HepG2 (cell line): ENCODE results near the gene IL22. TPM values are rescaled to one million over a fixed set of nuclear protein-coding genes. Genes with fewer than 3 reads are reported as not detected.

Source experiments
- ATAC-seq: fragments of 200-7000 bp; cut with Tn5 transposase; 3 replicates; pipeline ENCODE4 v1.9.1; 2020; ENCODE audit warnings: mild to moderate bottlenecking, moderate library complexity
- BruUV-seq: library from RNA; stranded (reverse); fragments of 400-500 nt; replicated peaks from 2 replicates; lab custom pipeline; 2021; lab: Mats Ljungman, UMichigan
- CTCF ChIA-PET: fragments of 300-600 bp; formaldehyde crosslinking; extraction: SDS; loops from one replicate; lab custom pipeline; 2021; ENCODE audit warnings: low total read pairs, inconsistent platforms, low intra/inter-chr PET ratio; lab: Yijun Ruan, JAX
- POLR2A ChIA-PET: fragments of 350-600 bp; sonication (Branson Sonifier 250); formaldehyde crosslinking; loops from one replicate; lab custom pipeline; 2020; ENCODE audit warnings: antibody characterized with exemption, inconsistent platforms; lab: Yijun Ruan, JAX
- DNase-seq: peaks from one replicate; pipeline ENCODE4 v3.0.0-alpha.2; 2015; ENCODE audit warnings: low spot score
- FAIRE-seq: peaks from 3 replicates; lab custom pipeline; 2011; peaks lifted over from hg19 to GRCh38; lab: Jason Lieb, UNC
- H2AFZ ChIP-seq: one replicate; pipeline ENCODE4 v1.6.1; 2011; ENCODE audit warnings: low read length, inconsistent platforms
- H3K27ac ChIP-seq: fragments of 300-600 bp; 3 replicates; pipeline ENCODE4 v1.8.0; 2011; ENCODE audit warnings: mixed run types, mild to moderate bottlenecking, mixed read lengths, low read length, inconsistent platforms; ENCODE audit not compliant: insufficient read depth; ENCODE audit errors: extremely low read length
- H3K27me3 ChIP-seq, 2 experiments: fragments of 200-600 bp in 1 of 2; 2 replicates in 1 of 2; 3 replicates in 1 of 2; pipeline versions ENCODE4 v1.6.0 to v1.8.0; 2011; ENCODE audit warnings: low read length in 2 of 2, mild to moderate bottlenecking in 2 of 2, moderate library complexity in 2 of 2, inconsistent platforms in 1 of 2; ENCODE audit not compliant: insufficient read depth in 2 of 2, control insufficient read depth in 1 of 2
- H3K36me3 ChIP-seq, 2 experiments: fragments of 200-600 bp in 1 of 2; replicated peaks in 1 of 2; 2 replicates in 1 of 2; 3 replicates in 1 of 2; pipeline versions ENCODE4 v1.5.1 to v1.8.0; 2011; ENCODE audit warnings: low read length in 2 of 2, inconsistent platforms in 1 of 2; ENCODE audit not compliant: insufficient read depth in 2 of 2, control insufficient read depth in 1 of 2
- H3K4me1 ChIP-seq: 2 replicates; pipeline ENCODE4 v1.5.1; 2012; ENCODE audit warnings: low read length, inconsistent platforms; ENCODE audit not compliant: insufficient read depth
- H3K4me2 ChIP-seq: 2 replicates; pipeline ENCODE4 v1.6.0; 2011; ENCODE audit warnings: low read depth, low read length, inconsistent platforms
- H3K4me3 ChIP-seq, 3 experiments: fragments of 200-600 bp in 1 of 3; sonication (generic), shearing (Covaris generic) in 1 of 3; replicated peaks in 1 of 3; 2 replicates each; pipeline ENCODE4 v1.5.1; 2011 to 2016; ENCODE audit warnings: low read length in 3 of 3, inconsistent platforms in 2 of 3, low read depth in 2 of 3, mild to moderate bottlenecking in 2 of 3, control low read depth in 1 of 3, mixed read lengths in 1 of 3; ENCODE audit not compliant: insufficient read depth in 1 of 3
- H3K79me2 ChIP-seq: one replicate; pipeline ENCODE4 v1.6.1; 2011; ENCODE audit warnings: low read length, inconsistent platforms; ENCODE audit not compliant: insufficient read depth
- H3K9ac ChIP-seq: 2 replicates; pipeline ENCODE4 v1.6.0; 2011; ENCODE audit warnings: mild to moderate bottlenecking, low read depth, low read length, inconsistent platforms; ENCODE audit not compliant: insufficient read depth
- H3K9me3 ChIP-seq: 2 replicates; pipeline ENCODE4 v1.5.1; 2012; ENCODE audit warnings: mild to moderate bottlenecking, low read length
- H4K20me1 ChIP-seq: 2 replicates; pipeline ENCODE4 v1.6.0; 2011; ENCODE audit warnings: inconsistent platforms, mild to moderate bottlenecking, low read length, moderate library complexity; ENCODE audit not compliant: insufficient read depth
- IKZF4 ChIP-seq: sonication (generic); formaldehyde crosslinking; IDR thresholded peaks from 2 replicates; pipeline ENCODE4 v1.5.1; 2020; ENCODE audit warnings: borderline replicate concordance, mild to moderate bottlenecking, low read depth, missing genetic modification reagents; ENCODE audit errors: not compliant biosample characterization
- NR2F2 ChIP-seq: IDR thresholded peaks from 2 replicates; pipeline ENCODE4 v1.6.1; 2012; ENCODE audit warnings: low read depth, inconsistent platforms, borderline replicate concordance
- WGBS: methylation state at CpG from one replicate; pipeline ENCODE4 v1.1.6; 2017; ENCODE audit warnings: low lambda C conversion rate; 5-methylcytosine and 5-hydroxymethylcytosine counted together
- in situ Hi-C: cut with HindIII; loops from 2 replicates; pipeline ENCODE4 v1.10.0; 2017; ENCODE audit warnings: low pct_unique_long_range_greater_than_20kb; ENCODE audit not compliant: extremely low pct_ligation_motif_present
- intact Hi-C: fragments of 100-400 bp; cut with micrococcal nuclease; formaldehyde crosslinking; loops from one replicate; pipeline ENCODE4 v1.10.0; 2022; ENCODE audit not compliant: unreplicated experiment
- polyA plus RNA-seq, 8 experiments: library from polyadenylated mRNA; depleted of rRNA in 3 of 8; stranded (reverse) in 7 of 8; unstranded in 1 of 8; fragments of >200 nt; fragmentation: Illumina TruSeq in 4 of 8; extraction: Trizol in 4 of 8; gene quantifications; 2 replicates each; pipeline versions ENCODE4 v1.2.1 to v1.2.3, GENCODE V29; 2011 to 2016; ENCODE audit warnings: low read depth in 4 of 8, missing spikeins in 1 of 8, mixed read lengths in 1 of 8; ENCODE audit not compliant: insufficient read depth in 1 of 8
- total RNA-seq, 5 experiments: library from RNA; depleted of rRNA; stranded (reverse); fragments of >200 nt; fragmentation: Illumina TruSeq; extraction: Trizol; gene quantifications; 2 replicates each; pipeline ENCODE4 v1.2.3, GENCODE V29; 2016; ENCODE audit warnings: low read depth in 1 of 5
- TF ChIP-seq, protein P1 (sequence below): sonication (generic); formaldehyde crosslinking; IDR thresholded peaks from 2 replicates; pipeline ENCODE4 v1.8.0; 2022; ENCODE audit warnings: mild to moderate bottlenecking, missing genetic modification reagents; ENCODE audit not compliant: insufficient replicate concordance
- TF ChIP-seq, protein P2 (sequence below): sonication (generic); formaldehyde crosslinking; IDR thresholded peaks from 2 replicates; pipeline ENCODE4 v1.4.0; 2020; ENCODE audit warnings: missing genetic modification reagents

The IL22 gene
- total and polyA plus RNA-seq, 2 of the 13 experiments (the other 11 are each of a cell fraction or from before 2014, with no cell fraction given), result not detected

DNA sequence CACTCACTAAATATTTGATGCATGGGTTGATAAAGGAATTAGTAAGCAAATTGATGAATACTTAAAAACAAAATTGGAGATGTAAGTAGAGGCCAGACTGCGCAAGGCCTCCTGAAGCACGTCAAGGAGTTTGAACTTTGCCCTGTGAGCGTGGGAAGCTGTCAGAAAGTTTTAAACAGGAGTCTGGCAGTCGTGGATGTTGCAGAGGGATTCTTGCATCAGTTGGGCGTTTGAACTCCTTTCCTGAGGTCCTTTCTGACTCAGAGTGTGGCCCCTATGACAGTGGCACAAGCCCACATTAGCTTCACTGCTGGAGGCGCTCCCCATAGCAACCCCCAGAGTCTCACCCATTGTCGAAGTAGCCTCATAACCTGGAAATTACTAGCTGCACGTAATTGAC, 17.9 kb upstream of the IL22 start:
- H4K20me1 ChIP-seq, result no peaks in the 10 kb centered on the region
- in situ Hi-C loops, result no loop called here
- 13% methylated on average over 8 of the region's 8 CpGs for WGBS
- H3K79me2 ChIP-seq, result no peaks in the 10 kb centered on the region
- H3K9ac ChIP-seq, result no peak overlapping the region
- BruUV-seq, result no TSS peak
- no peak for TF ChIP-seq NR2F2
- TF ChIP-seq, protein P1, sequence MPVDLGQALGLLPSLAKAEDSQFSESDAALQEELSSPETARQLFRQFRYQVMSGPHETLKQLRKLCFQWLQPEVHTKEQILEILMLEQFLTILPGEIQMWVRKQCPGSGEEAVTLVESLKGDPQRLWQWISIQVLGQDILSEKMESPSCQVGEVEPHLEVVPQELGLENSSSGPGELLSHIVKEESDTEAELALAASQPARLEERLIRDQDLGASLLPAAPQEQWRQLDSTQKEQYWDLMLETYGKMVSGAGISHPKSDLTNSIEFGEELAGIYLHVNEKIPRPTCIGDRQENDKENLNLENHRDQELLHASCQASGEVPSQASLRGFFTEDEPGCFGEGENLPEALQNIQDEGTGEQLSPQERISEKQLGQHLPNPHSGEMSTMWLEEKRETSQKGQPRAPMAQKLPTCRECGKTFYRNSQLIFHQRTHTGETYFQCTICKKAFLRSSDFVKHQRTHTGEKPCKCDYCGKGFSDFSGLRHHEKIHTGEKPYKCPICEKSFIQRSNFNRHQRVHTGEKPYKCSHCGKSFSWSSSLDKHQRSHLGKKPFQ (CRISPR knock-in tag), result no peak
- TF ChIP-seq, protein P2, sequence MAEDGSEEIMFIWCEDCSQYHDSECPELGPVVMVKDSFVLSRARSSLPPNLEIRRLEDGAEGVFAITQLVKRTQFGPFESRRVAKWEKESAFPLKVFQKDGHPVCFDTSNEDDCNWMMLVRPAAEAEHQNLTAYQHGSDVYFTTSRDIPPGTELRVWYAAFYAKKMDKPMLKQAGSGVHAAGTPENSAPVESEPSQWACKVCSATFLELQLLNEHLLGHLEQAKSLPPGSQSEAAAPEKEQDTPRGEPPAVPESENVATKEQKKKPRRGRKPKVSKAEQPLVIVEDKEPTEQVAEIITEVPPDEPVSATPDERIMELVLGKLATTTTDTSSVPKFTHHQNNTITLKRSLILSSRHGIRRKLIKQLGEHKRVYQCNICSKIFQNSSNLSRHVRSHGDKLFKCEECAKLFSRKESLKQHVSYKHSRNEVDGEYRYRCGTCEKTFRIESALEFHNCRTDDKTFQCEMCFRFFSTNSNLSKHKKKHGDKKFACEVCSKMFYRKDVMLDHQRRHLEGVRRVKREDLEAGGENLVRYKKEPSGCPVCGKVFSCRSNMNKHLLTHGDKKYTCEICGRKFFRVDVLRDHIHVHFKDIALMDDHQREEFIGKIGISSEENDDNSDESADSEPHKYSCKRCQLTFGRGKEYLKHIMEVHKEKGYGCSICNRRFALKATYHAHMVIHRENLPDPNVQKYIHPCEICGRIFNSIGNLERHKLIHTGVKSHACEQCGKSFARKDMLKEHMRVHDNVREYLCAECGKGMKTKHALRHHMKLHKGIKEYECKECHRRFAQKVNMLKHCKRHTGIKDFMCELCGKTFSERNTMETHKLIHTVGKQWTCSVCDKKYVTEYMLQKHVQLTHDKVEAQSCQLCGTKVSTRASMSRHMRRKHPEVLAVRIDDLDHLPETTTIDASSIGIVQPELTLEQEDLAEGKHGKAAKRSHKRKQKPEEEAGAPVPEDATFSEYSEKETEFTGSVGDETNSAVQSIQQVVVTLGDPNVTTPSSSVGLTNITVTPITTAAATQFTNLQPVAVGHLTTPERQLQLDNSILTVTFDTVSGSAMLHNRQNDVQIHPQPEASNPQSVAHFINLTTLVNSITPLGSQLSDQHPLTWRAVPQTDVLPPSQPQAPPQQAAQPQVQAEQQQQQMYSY (CRISPR knock-in tag), result no peak
- no peak for TF ChIP-seq IKZF4 (CRISPR knock-in tag)
- H3K9me3 ChIP-seq, result no peaks in the 10 kb centered on the region
- ChIA-PET POLR2A (no interaction called here), CTCF (no interaction called here)
- FAIRE-seq (no peak), DNase-seq (no peak), ATAC-seq (no peak)
- no peaks in the 10 kb centered on the region for H3K4me1 ChIP-seq
- H3K4me3 ChIP-seq, result no peak overlapping the region
- no peak overlapping the region for H3K27ac ChIP-seq
- H3K27me3 ChIP-seq, result peaks cover 3 to 4% of the 10 kb centered on the region in 2 experiments; a peak in 2 of 5 replicates
- intact Hi-C loops, result no loop called here
- no peak overlapping the region for H3K4me2 ChIP-seq
- H2AFZ ChIP-seq, result no peak overlapping the region
- no peaks in the 10 kb centered on the region for H3K36me3 ChIP-seq
